RWPE2 (cell line): ENCODE data around the gene SLC28A1.
"Not testable (repeated sequence)": the region's sequence is repeated elsewhere in the genome, so short reads cannot be mapped to it uniquely, and the experiment has no call there.

ENCODE experiments used
- ATAC-seq: fragments of 200-7000 bp; cut with Tn5 transposase; 3 replicates; pipeline ENCODE4 v1.9.1; 2021; ENCODE audit warnings: low read depth
- DNase-seq: peaks from one replicate; pipeline ENCODE4 v3.0.0-alpha.2; 2020; ENCODE audit warnings: low spot score
- H3K27ac ChIP-seq: fragments of 450-650 bp; 2 replicates; pipeline ENCODE4 v1.5.1; 2017; ENCODE audit warnings: mild to moderate bottlenecking; ENCODE audit not compliant: poor library complexity, severe bottlenecking
- H3K27me3 ChIP-seq: fragments of 250-450 bp; sonication (Bioruptor Pico); 2 replicates; pipeline ENCODE4 v1.5.1; 2021; ENCODE audit warnings: mild to moderate bottlenecking, moderate library complexity; ENCODE audit not compliant: insufficient read depth, poor library complexity, severe bottlenecking
- H3K36me3 ChIP-seq: fragments of 250-450 bp; sonication (Bioruptor Pico); 2 replicates; pipeline ENCODE4 v1.5.1; 2020; ENCODE audit warnings: low read depth, mild to moderate bottlenecking, moderate library complexity
- H3K4me1 ChIP-seq: fragments of 250-450 bp; sonication (Bioruptor Pico); 2 replicates; pipeline ENCODE4 v1.5.1; 2021; ENCODE audit warnings: mild to moderate bottlenecking, moderate library complexity; ENCODE audit not compliant: insufficient read depth, poor library complexity, severe bottlenecking
- H3K4me3 ChIP-seq: fragments of 250-450 bp; sonication (Bioruptor Pico); 2 replicates; pipeline ENCODE4 v1.5.1; 2021; ENCODE audit warnings: mild to moderate bottlenecking, moderate library complexity; ENCODE audit not compliant: severe bottlenecking
- H3K9me3 ChIP-seq: fragments of 250-450 bp; sonication (Bioruptor Pico); 2 replicates; pipeline ENCODE4 v1.5.1; 2021; ENCODE audit warnings: mild to moderate bottlenecking, moderate library complexity; ENCODE audit not compliant: severe bottlenecking
- TF ChIP-seq, protein P1 (sequence below): fragments of 450-650 bp; IDR thresholded peaks from one replicate; pipeline ENCODE4 v1.5.1; 2017; ENCODE audit warnings: mild to moderate bottlenecking, moderate library complexity; ENCODE audit not compliant: poor library complexity, severe bottlenecking

Gene SLC28A1

DNA sequence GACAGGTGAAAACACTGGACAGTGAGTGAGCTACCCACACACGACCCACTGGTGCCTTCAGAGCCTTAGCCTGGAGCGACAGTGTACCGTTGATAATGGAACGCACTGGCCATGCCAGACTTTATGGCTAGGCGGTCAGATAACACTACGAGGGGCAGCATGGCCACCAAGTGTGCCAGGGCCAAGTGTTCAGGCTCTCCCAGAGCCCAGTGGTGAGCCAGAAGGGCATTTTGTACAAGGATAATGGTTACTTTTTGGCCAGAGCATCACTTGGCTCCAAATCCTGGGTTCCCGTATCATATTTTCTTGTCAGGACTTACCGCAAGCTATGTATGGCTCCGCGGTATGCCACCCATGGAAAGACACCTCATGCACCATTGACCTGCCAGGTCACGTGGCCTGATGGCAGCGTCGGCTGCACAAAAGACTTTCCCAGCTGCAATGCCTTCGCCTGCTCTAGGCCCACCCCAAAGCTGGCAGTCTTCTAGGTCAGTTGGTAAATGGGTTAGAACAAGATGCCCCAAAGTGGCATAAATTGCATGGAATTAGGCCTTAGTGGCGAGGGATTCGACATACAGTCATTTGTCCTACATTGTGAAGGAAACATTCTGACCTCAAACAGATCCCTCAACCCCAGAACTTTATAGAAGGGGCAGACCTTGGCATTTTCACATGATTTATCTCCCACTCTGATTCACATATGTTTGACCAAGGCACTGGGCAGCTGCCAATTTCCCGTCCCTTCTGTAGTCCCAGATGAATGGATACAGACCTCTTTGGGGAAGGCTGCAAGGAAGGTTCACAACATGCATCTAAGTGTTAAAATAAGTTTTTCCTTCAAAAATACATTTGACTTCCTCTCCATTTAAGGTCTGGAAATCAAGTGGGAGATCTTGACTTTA, 12.2 kb upstream of the SLC28A1 start:
- no peak for DNase-seq
- no peaks in the 10 kb centered on the region for H3K27me3 ChIP-seq
- TF ChIP-seq, protein P1, sequence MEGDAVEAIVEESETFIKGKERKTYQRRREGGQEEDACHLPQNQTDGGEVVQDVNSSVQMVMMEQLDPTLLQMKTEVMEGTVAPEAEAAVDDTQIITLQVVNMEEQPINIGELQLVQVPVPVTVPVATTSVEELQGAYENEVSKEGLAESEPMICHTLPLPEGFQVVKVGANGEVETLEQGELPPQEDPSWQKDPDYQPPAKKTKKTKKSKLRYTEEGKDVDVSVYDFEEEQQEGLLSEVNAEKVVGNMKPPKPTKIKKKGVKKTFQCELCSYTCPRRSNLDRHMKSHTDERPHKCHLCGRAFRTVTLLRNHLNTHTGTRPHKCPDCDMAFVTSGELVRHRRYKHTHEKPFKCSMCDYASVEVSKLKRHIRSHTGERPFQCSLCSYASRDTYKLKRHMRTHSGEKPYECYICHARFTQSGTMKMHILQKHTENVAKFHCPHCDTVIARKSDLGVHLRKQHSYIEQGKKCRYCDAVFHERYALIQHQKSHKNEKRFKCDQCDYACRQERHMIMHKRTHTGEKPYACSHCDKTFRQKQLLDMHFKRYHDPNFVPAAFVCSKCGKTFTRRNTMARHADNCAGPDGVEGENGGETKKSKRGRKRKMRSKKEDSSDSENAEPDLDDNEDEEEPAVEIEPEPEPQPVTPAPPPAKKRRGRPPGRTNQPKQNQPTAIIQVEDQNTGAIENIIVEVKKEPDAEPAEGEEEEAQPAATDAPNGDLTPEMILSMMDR: no peak

DNA sequence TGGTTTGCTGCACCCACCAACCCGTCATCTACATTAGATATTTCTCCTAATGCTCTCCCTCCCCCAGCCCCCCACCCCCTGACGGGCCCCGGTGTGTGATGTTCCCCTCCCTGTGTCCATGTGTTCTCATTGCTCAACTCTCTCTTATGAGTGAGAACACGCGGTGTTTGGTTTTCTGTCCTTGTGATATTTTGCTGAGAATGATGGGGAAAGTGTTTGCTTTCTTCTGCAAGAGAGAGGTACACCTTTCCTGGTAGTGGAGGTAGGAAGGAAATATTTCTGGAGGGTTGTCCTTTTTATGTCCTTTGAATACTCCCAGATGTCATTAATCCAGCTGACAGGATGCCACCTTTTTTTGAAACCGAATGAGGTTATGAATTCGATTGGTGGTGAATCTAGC, 10.5 kb upstream of the SLC28A1 start:
- TF ChIP-seq, protein P1: no peak
- Histone ChIP-seq H3K36me3 (no peaks in the 10 kb centered on the region), H3K27me3 (no peaks in the 10 kb centered on the region), H3K27ac (no peak overlapping the region), H3K9me3 (no peaks in the 10 kb centered on the region), H3K4me3 (no peak overlapping the region), H3K4me1 (no peaks in the 10 kb centered on the region)
- no peak for DNase-seq
- ATAC-seq: no peak

More for the DNA sequence above, 12.2 kb upstream of the SLC28A1 start:
- ATAC-seq: no peak
- Histone ChIP-seq H3K9me3 (no peaks in the 10 kb centered on the region), H3K4me1 (no peaks in the 10 kb centered on the region), H3K4me3 (no peak overlapping the region), H3K36me3 (no peaks in the 10 kb centered on the region), H3K27ac (no peak overlapping the region)

DNA sequence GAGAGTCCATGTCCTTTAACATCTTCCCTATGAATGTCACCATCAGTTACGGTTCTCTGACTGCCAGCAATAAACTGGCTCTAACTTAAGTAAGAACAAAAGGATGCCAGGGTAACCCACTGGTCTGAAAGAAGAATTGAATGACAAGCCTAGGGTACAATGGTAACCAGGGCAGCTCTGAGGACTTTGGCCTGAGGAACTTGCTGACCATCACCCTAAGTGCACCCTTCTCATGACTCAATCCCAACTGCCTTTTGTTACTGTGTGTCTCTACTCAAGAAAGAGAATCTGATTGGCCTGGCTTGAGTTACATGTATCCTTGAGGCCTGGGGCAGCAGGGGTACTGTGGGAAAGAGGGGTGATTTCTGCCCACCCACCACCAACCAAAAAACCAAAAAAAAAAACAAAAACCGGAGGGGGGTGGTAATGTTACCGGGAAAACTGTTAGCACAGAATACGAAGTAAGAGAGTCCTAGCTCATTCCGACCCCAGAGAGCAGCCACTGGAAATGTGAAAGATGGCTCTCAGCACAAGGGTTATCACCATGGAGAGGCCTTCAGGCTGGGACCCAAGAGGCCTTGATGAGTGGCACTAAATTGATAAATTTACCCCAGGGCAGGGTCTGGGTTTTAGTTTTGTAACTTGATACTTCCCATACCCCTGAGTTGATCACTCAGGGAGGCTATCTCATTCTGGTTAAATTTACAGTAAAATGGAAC, 9.3 kb upstream of the SLC28A1 start:
- H3K27ac ChIP-seq: no peak overlapping the region
- DNase-seq (no peak), ATAC-seq (no peak)
- H3K36me3 ChIP-seq: no peaks in the 10 kb centered on the region
- no peaks in the 10 kb centered on the region for H3K4me1 ChIP-seq
- H3K4me3 ChIP-seq: no peak overlapping the region
- H3K27me3 ChIP-seq: no peaks in the 10 kb centered on the region
- TF ChIP-seq, protein P1: no peak
- no peaks in the 10 kb centered on the region for H3K9me3 ChIP-seq

DNA sequence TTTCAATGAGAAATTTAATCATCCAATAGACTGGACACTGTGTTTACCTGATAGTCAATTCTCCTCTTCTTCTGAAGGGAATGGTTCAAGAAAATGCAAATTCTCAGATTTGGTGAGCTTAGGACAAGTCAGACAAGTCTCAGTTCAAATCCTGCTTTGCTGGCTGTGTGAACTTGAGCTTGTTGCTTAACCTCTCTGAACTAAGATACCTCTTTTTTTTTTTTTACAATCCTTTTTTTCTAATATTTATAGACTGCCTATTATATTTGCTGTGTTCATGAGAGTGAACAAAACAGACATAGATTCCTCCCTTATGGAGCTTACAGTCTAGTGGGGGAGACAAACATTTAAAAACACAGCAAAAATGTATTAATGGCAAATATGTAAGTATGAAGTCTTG, 8.2 kb upstream of the SLC28A1 start:
- ATAC-seq (no peak), DNase-seq (no peak)
- H3K27me3 ChIP-seq: no peaks in the 10 kb centered on the region
- no peaks in the 10 kb centered on the region for H3K4me1 ChIP-seq
- no peaks in the 10 kb centered on the region for H3K9me3 ChIP-seq
- no peaks in the 10 kb centered on the region for H3K36me3 ChIP-seq
- H3K27ac ChIP-seq: no peak overlapping the region
- TF ChIP-seq, protein P1: no peak
- H3K4me3 ChIP-seq: no peak overlapping the region

DNA sequence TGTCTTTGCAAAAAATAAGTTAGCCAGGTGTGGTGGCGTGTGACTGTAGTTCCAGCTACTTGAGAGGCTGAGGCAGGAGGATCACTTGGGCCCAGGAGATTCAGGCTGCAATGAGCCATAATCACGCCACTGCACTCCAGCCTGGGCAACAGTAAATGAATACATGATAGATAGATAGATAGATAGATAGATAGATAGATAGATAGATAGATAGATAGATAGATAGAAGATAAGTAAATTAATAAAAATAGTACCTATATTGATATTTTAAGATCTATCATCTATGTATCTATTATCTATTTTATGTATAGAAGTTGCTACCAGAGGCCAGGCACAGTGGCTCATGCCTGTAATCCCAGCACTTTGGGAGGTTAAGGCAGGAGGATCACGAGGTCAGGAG, 6.8 kb upstream of the SLC28A1 start:
- H3K27ac ChIP-seq, DNase-seq: not testable (repeated sequence)

More for the DNA sequence above, 6.8 kb upstream of the SLC28A1 start:
- ATAC-seq, H3K4me3 ChIP-seq, H3K36me3 ChIP-seq, H3K9me3 ChIP-seq, H3K27me3 ChIP-seq, H3K4me1 ChIP-seq: not testable (repeated sequence)
